HEK293 (cell line): Measurements from ENCODE around the gene DPYD.

Source experiments
- CTCF ChIA-PET: fragments of 350-600 bp; formaldehyde crosslinking; extraction: SDS; loops from one replicate; lab custom pipeline; 2021; ENCODE audit warnings: antibody characterized with exemption; lab: Yijun Ruan, JAX
- POLR2A ChIA-PET: fragments of 300-600 bp; formaldehyde crosslinking; extraction: SDS; loops from one replicate; lab custom pipeline; 2020; ENCODE audit warnings: antibody characterized with exemption, inconsistent platforms; lab: Yijun Ruan, JAX
- H3K27ac ChIP-seq: fragments of 200-500 bp; sonication (Bioruptor generic); 2 replicates; pipeline ENCODE4 v1.5.1; 2014; ENCODE audit warnings: low read depth, low read length, control low read depth, inconsistent platforms; ENCODE audit errors: extremely low read depth
- H3K36me3 ChIP-seq, 2 experiments: fragments of 200-500 bp in 1 of 2; sonication (Bioruptor generic) in 1 of 2; 1 replicate in 1 of 2; 2 replicates in 1 of 2; pipeline ENCODE4 v1.5.1; 2014 to 2017; ENCODE audit warnings: inconsistent platforms in 2 of 2, low read length in 2 of 2; ENCODE audit not compliant: control insufficient read depth in 2 of 2, insufficient read depth in 1 of 2
- H3K4me1 ChIP-seq: fragments of 200-500 bp; sonication (Bioruptor generic); 2 replicates; pipeline ENCODE4 v1.5.1; 2014; ENCODE audit warnings: mild to moderate bottlenecking, low read length, inconsistent platforms; ENCODE audit not compliant: control insufficient read depth, insufficient read depth
- H3K4me3 ChIP-seq: 2 replicates; pipeline ENCODE4 v1.5.1; 2011; ENCODE audit warnings: low read depth, mild to moderate bottlenecking, control low read depth, low read length, moderate library complexity
- H3K9me3 ChIP-seq: fragments of 200-500 bp; sonication (Bioruptor generic); 2 replicates; pipeline ENCODE4 v1.5.1; 2014; ENCODE audit warnings: low read depth, low read length, inconsistent platforms; ENCODE audit not compliant: control insufficient read depth, insufficient read depth
- AEBP2 ChIP-seq: fragments of 450-650 bp; formaldehyde crosslinking; IDR thresholded peaks from 2 replicates; pipeline ENCODE4 v1.5.1; 2016; ENCODE audit warnings: missing biosample characterization, missing genetic modification characterization, borderline replicate concordance
- BCL11B ChIP-seq: fragments of 450-650 bp; formaldehyde crosslinking; IDR thresholded peaks from 2 replicates; pipeline ENCODE4 v1.5.1; 2016; ENCODE audit warnings: low read depth, missing biosample characterization, missing genetic modification characterization
- EGR2 ChIP-seq: fragments of 450-650 bp; formaldehyde crosslinking; IDR thresholded peaks from 2 replicates; pipeline ENCODE4 v1.5.1; 2016; ENCODE audit warnings: low read depth, missing biosample characterization, missing genetic modification characterization
- FEZF1 ChIP-seq: fragments of 450-650 bp; formaldehyde crosslinking; IDR thresholded peaks from 2 replicates; pipeline ENCODE4 v1.5.1; 2016; ENCODE audit warnings: missing biosample characterization, missing genetic modification characterization
- GLI4 ChIP-seq: fragments of 450-650 bp; formaldehyde crosslinking; IDR thresholded peaks from 2 replicates; pipeline ENCODE4 v1.5.1; 2016; ENCODE audit warnings: missing biosample characterization, missing genetic modification characterization
- HOXD13 ChIP-seq: sonication (generic); formaldehyde crosslinking; IDR thresholded peaks from 2 replicates; pipeline ENCODE4 v1.8.0; 2022; ENCODE audit warnings: missing genetic modification reagents, borderline replicate concordance
- INSM2 ChIP-seq: fragments of 450-650 bp; formaldehyde crosslinking; IDR thresholded peaks from 2 replicates; pipeline ENCODE4 v1.5.1; 2016; ENCODE audit warnings: missing biosample characterization, missing genetic modification characterization
- MYNN ChIP-seq: fragments of 450-650 bp; formaldehyde crosslinking; IDR thresholded peaks from 2 replicates; pipeline ENCODE4 v1.5.1; 2016; ENCODE audit warnings: missing biosample characterization, missing genetic modification characterization, borderline replicate concordance
- PATZ1 ChIP-seq: fragments of 450-650 bp; formaldehyde crosslinking; IDR thresholded peaks from 2 replicates; pipeline ENCODE4 v1.5.1; 2016; ENCODE audit warnings: missing biosample characterization, missing genetic modification characterization
- REPIN1 ChIP-seq: fragments of 450-650 bp; formaldehyde crosslinking; IDR thresholded peaks from 2 replicates; pipeline ENCODE4 v1.5.1; 2017; ENCODE audit warnings: missing biosample characterization, missing genetic modification characterization, low read depth
- YY1 ChIP-seq: fragments of 450-650 bp; formaldehyde crosslinking; IDR thresholded peaks from 2 replicates; pipeline ENCODE4 v1.5.1; 2018; ENCODE audit warnings: missing biosample characterization, missing genetic modification characterization
- ZNF157 ChIP-seq: fragments of 450-650 bp; formaldehyde crosslinking; IDR thresholded peaks from 2 replicates; pipeline ENCODE4 v1.5.1; 2016; ENCODE audit warnings: missing biosample characterization, missing genetic modification characterization
- ZNF23 ChIP-seq: fragments of 450-650 bp; formaldehyde crosslinking; IDR thresholded peaks from 2 replicates; pipeline ENCODE4 v1.5.1; 2016; ENCODE audit warnings: missing biosample characterization, missing genetic modification characterization, borderline replicate concordance
- ZNF239 ChIP-seq: fragments of 450-650 bp; formaldehyde crosslinking; IDR thresholded peaks from 2 replicates; pipeline ENCODE4 v1.5.1; 2016; ENCODE audit warnings: missing biosample characterization, missing genetic modification characterization
- ZNF248 ChIP-seq: fragments of 450-650 bp; formaldehyde crosslinking; IDR thresholded peaks from 2 replicates; pipeline ENCODE4 v1.5.1; 2017; ENCODE audit warnings: missing biosample characterization, missing genetic modification characterization
- ZNF473 ChIP-seq: fragments of 450-650 bp; formaldehyde crosslinking; IDR thresholded peaks from 2 replicates; pipeline ENCODE4 v1.5.1; 2017; ENCODE audit warnings: missing biosample characterization, missing genetic modification characterization
- ZNF629 ChIP-seq: fragments of 450-650 bp; formaldehyde crosslinking; IDR thresholded peaks from 2 replicates; pipeline ENCODE4 v1.5.1; 2017; ENCODE audit warnings: missing biosample characterization, missing genetic modification characterization
- ZNF658 ChIP-seq: fragments of 450-650 bp; formaldehyde crosslinking; IDR thresholded peaks from 2 replicates; pipeline ENCODE4; 2016; ENCODE audit warnings: missing biosample characterization, missing genetic modification characterization
- ZNF768 ChIP-seq: fragments of 450-650 bp; formaldehyde crosslinking; IDR thresholded peaks from 2 replicates; pipeline ENCODE4 v1.5.1; 2018; ENCODE audit warnings: missing biosample characterization, mild to moderate bottlenecking, missing genetic modification characterization
- ZNF777 ChIP-seq: fragments of 450-650 bp; formaldehyde crosslinking; IDR thresholded peaks from 2 replicates; pipeline ENCODE4 v1.5.1; 2017; ENCODE audit warnings: missing biosample characterization, missing genetic modification characterization, borderline replicate concordance
- ZSCAN16 ChIP-seq: fragments of 450-650 bp; formaldehyde crosslinking; IDR thresholded peaks from 2 replicates; pipeline ENCODE4 v1.5.1; 2016; ENCODE audit warnings: missing biosample characterization, missing genetic modification characterization
- ZSCAN18 ChIP-seq: fragments of 450-650 bp; formaldehyde crosslinking; IDR thresholded peaks from 2 replicates; pipeline ENCODE4 v1.5.1; 2016; ENCODE audit warnings: missing biosample characterization, missing genetic modification characterization
- ZSCAN5A ChIP-seq: fragments of 450-650 bp; formaldehyde crosslinking; IDR thresholded peaks from 2 replicates; pipeline ENCODE4 v1.5.1; 2016; ENCODE audit warnings: missing biosample characterization, missing genetic modification characterization

The DPYD gene

GRCh38 chr1:97505816-97506215, 415.0 kb downstream of the DPYD start (continued):
- TF ChIP-seq INSM2 (tag by site-specific recombination) (no peak), HOXD13 (CRISPR knock-in tag) (no peak), GLI4 (no peak)

GRCh38 chr1:97505289-97505688, 415.5 kb downstream of the DPYD start:
- no peak overlapping the region for H3K4me3 ChIP-seq
- no peak for TF ChIP-seq EGR2 (tag by site-specific recombination)
- no peak for TF ChIP-seq ZNF157 (tag by site-specific recombination)
- no peak for TF ChIP-seq REPIN1
- TF ChIP-seq BCL11B (tag by site-specific recombination) = no peak
- TF ChIP-seq ZNF473 (tag by site-specific recombination) = no peak
- no peak for TF ChIP-seq ZNF239
- TF ChIP-seq ZNF629 = no peak
- no peak for TF ChIP-seq ZSCAN16
- no peak for TF ChIP-seq ZNF23 (tag by site-specific recombination)
- TF ChIP-seq ZNF768 (tag by site-specific recombination) = no peak
- H3K4me1 ChIP-seq = no peaks in the 10 kb centered on the region
- H3K36me3 ChIP-seq = no peaks in the 10 kb centered on the region
- H3K9me3 ChIP-seq = no peaks in the 10 kb centered on the region
- H3K27ac ChIP-seq = no peak overlapping the region
- ChIA-PET CTCF (no interaction called here), POLR2A (no interaction called here)

GRCh38 chr1:97502360-97502759, 418.5 kb downstream of the DPYD start:
- no peak overlapping the region for H3K27ac ChIP-seq
- TF ChIP-seq ZSCAN18 = no peak
- TF ChIP-seq ZSCAN5A (tag by site-specific recombination) = no peak
- TF ChIP-seq FEZF1 (tag by site-specific recombination) = no peak
- TF ChIP-seq, all 188 proteins: peak for 0
- ChIA-PET POLR2A (no interaction called here), CTCF (no interaction called here)
- Histone ChIP-seq H3K36me3 (no peaks in the 10 kb centered on the region), H3K9me3 (no peaks in the 10 kb centered on the region), H3K4me1 (no peaks in the 10 kb centered on the region), H3K4me3 (no peak overlapping the region)

- Histone ChIP-seq H3K4me1 (no peaks in the 10 kb centered on the region), H3K4me3 (no peak overlapping the region), H3K27ac (no peak overlapping the region), H3K36me3 (no peaks in the 10 kb centered on the region), H3K9me3 (no peaks in the 10 kb centered on the region)
- POLR2A ChIA-PET = no interaction called here
- CTCF ChIA-PET = interaction anchor here (0.6 kb wide), 1 partner anchor 436 kb away, joined by 3 read pairs; no protein-coding TSS in a partner anchor
- TF ChIP-seq ZNF658 (tag by site-specific recombination) (no peak), MYNN (tag by site-specific recombination) (no peak), AEBP2 (tag by site-specific recombination) (no peak), ZNF248 (no peak), YY1 (tag by site-specific recombination) (no peak), PATZ1 (no peak), ZNF777 (no peak)
Observed at GRCh38 chr1:97501628-97502027, 419.2 kb downstream of the DPYD start.
